ENCODE data around the gene SLC45A1.

SLC45A1 gene

DNA sequence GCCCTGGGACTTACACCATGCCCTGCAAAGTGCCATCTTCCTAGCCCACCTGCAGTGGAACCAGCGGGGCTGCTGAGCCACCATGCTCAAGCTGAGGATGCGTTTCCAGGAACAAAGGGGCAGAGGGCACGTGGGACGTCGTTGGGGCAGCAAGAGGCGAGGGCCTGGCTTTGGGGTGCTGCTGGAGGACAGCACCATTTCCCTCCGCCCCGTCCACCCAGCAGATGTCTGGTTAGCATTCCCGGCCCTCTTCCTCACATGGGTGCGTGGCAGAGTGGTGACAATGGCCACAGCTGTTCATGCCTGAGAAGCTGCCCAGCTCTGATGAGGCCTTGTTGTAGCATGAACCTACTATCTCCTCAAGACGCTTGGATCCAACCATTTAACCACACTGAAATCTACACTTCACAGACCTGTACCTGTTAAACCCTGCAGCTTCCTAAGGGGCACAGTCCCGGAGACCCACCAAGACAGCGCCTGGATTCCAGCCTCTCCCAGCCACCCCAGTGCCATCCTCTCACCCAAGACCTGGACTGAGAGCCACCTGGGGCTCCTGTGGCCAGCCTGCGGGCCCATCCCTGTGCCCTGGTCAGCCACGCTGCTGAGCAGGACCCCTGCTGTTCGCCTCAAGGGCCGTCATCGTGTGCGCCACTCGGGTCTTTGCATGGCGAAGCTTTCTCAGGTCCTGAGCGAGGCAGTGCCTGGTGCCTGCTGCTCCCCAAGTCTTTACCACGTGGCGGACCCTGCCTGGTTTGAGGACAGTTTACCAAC, 33.2 kb downstream of the SLC45A1 start:
- Histone ChIP-seq H3K27me3 (ENCODE audit: control insufficient read depth, insufficient read depth, low read length) (no peaks in the 10 kb centered on the region), H3K27ac (no peak overlapping the region), H3K9me3 (ENCODE audit: control insufficient read depth, low read length) (no peaks in the 10 kb centered on the region), H3K36me3 (ENCODE audit: control insufficient read depth, insufficient read depth, low read length) (no peaks in the 10 kb centered on the region), H3K79me2 (no peaks in the 10 kb centered on the region), H3K4me3 (ENCODE audit: low read depth, low read length) (no peak overlapping the region), H3K9ac (no peak overlapping the region), H2AFZ (no peak overlapping the region), H3K4me1 (no peaks in the 10 kb centered on the region), H3K4me2 (ENCODE audit: low read length) (no peak overlapping the region)
- TF ChIP-seq, protein P1, sequence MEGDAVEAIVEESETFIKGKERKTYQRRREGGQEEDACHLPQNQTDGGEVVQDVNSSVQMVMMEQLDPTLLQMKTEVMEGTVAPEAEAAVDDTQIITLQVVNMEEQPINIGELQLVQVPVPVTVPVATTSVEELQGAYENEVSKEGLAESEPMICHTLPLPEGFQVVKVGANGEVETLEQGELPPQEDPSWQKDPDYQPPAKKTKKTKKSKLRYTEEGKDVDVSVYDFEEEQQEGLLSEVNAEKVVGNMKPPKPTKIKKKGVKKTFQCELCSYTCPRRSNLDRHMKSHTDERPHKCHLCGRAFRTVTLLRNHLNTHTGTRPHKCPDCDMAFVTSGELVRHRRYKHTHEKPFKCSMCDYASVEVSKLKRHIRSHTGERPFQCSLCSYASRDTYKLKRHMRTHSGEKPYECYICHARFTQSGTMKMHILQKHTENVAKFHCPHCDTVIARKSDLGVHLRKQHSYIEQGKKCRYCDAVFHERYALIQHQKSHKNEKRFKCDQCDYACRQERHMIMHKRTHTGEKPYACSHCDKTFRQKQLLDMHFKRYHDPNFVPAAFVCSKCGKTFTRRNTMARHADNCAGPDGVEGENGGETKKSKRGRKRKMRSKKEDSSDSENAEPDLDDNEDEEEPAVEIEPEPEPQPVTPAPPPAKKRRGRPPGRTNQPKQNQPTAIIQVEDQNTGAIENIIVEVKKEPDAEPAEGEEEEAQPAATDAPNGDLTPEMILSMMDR (IDR thresholded peaks at IDR 0.05) = no peak

DNA sequence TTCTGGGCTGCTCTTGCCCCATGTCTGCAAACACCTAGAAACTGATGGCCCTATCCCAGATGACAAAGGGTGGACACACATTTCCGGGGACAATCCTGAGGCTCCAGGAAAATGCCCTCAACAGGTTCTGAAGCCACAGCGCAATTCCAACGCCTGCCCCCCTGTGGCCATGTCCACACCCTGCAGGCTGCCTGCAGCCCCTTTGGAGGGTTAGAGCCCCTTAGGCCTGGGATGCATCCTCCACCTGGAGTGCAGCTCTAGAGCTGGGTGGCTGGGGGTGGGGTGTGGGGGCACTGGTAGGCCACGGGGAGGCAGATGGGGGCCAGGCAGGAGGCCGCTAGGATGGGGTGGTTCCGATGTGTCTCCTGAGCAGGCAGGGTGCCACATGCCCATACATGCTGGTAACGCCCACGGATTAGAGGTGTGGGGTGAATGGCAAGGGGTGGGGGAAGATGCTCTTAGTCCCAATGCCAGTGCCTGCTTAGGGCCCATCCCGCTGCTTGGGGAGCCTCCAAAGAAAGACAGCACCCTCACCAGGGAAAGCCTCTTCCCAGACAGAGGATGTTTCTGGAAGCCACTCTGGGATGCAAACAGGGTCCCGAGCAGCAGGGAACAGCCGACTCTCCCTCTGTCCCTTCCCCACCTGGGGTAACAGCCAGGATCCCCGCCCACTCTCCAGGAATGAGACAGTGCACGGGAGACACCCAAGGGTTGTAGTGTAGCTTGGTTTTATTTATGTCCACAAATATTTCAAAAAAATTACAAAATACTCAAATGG, 34.0 kb downstream of the SLC45A1 start:
- H3K79me2 ChIP-seq = no peaks in the 10 kb centered on the region
- TF ChIP-seq, protein P1 (IDR thresholded peaks at IDR 0.05) = peak; percentile 29
- H3K4me1 ChIP-seq = no peaks in the 10 kb centered on the region
- H2AFZ ChIP-seq = no peak overlapping the region
- H3K9ac ChIP-seq = no peak overlapping the region
- no peak overlapping the region for H3K4me3 ChIP-seq (ENCODE audit: low read depth, low read length)
- no peak overlapping the region for H3K4me2 ChIP-seq (ENCODE audit: low read length)
- H3K36me3 ChIP-seq (ENCODE audit: control insufficient read depth, insufficient read depth, low read length) = no peaks in the 10 kb centered on the region
- H3K9me3 ChIP-seq (ENCODE audit: control insufficient read depth, low read length) = no peaks in the 10 kb centered on the region
- H3K27me3 ChIP-seq (ENCODE audit: control insufficient read depth, insufficient read depth, low read length) = no peaks in the 10 kb centered on the region
- H3K27ac ChIP-seq = no peak overlapping the region

DNA sequence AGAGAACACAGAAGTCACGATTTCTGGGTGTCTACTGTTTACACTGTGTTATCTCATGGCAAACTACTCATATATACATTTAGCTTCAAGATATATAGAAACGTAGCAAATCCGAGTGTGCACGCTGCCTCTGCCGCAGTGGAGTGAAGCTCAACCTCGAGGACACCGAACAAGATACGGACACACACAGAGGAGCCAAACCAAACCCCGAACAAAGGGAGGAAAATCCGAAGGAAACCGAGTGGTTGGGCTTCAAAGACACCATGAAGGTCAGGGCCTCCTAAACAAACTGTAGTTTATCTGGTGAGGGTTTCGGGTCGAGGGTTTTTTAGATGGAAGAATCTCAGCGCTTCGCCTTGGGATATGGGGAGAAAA, 34.5 kb downstream of the SLC45A1 start:
- Histone ChIP-seq H3K27ac (peak overlapping the region; percentile 51), H3K36me3 (ENCODE audit: control insufficient read depth, insufficient read depth, low read length) (no peaks in the 10 kb centered on the region), H3K4me3 (ENCODE audit: low read depth, low read length) (no peak overlapping the region)

DNA sequence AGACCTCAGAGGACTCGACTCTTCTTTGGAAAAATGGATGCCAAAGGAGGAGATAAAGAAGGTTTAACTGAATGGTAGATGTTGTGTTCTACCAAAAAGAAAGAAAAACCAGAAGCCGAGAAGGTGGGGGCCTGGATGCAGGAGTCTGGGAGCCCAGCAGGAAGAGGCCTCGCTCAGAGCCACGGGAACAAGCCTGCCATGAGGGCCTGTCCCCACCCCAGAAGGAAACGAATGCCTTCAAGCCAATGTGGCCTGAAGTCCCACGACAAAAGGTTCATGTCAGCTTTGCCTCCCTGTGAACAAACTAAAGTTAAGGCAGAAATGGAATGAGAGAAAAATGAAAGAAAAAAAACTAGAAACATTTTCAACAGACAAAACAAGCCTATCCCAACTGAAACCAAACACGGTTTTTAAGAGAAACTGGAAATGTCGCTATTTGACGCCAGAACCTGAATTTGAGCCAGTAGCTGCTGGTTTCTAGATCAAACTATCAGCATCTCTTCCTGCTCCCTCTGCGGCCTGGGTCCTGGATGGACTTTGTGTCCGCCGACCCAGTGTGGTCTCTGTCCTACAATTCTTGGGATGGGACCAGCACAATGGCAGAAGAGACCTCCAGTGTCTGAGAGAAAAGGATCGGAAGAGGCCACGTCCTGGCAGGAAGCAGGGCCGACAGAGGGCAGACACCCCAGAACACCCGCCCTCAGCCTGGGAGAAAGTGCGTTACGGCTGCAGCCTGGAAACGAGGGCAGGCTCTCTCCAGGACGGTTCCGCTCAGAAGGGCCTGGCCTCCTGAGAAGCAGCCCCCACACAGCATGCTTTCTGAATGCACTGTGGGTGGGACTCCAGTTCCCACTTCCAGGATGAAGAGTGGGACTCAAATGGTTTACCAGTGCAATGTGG, 35.2 kb downstream of the SLC45A1 start:
- no peaks in the 10 kb centered on the region for H3K9me3 ChIP-seq (ENCODE audit: control insufficient read depth, low read length)
- no peak overlapping the region for H2AFZ ChIP-seq
- H3K79me2 ChIP-seq = no peaks in the 10 kb centered on the region
- H3K27me3 ChIP-seq (ENCODE audit: control insufficient read depth, insufficient read depth, low read length) = no peaks in the 10 kb centered on the region
- H3K9ac ChIP-seq = no peak overlapping the region
- no peaks in the 10 kb centered on the region for H3K36me3 ChIP-seq (ENCODE audit: control insufficient read depth, insufficient read depth, low read length)
- H3K4me3 ChIP-seq (ENCODE audit: low read depth, low read length) = no peak overlapping the region
- no peak overlapping the region for H3K4me2 ChIP-seq (ENCODE audit: low read length)
- TF ChIP-seq, protein P1 (IDR thresholded peaks at IDR 0.05) = no peak
- H3K4me1 ChIP-seq = no peaks in the 10 kb centered on the region
- peak overlapping the region; percentile 51 for H3K27ac ChIP-seq

More for the DNA sequence above, 34.5 kb downstream of the SLC45A1 start:
- Histone ChIP-seq H2AFZ (no peak overlapping the region), H3K4me1 (no peaks in the 10 kb centered on the region), H3K4me2 (ENCODE audit: low read length) (no peak overlapping the region), H3K27me3 (ENCODE audit: control insufficient read depth, insufficient read depth, low read length) (no peaks in the 10 kb centered on the region), H3K9ac (no peak overlapping the region), H3K9me3 (ENCODE audit: control insufficient read depth, low read length) (no peaks in the 10 kb centered on the region), H3K79me2 (no peaks in the 10 kb centered on the region)
- TF ChIP-seq, protein P1 (IDR thresholded peaks at IDR 0.05) = no peak
